EH (cell line): ENCODE measurements around the gene ARSA.
"Not testable (repeated sequence)": the region's sequence is repeated elsewhere in the genome, so short reads cannot be mapped to it uniquely, and the experiment has no call there.

ENCODE experiments used
- DNase-seq: peaks from one replicate; pipeline ENCODE4 v3.0.0-alpha.2; 2015; ENCODE audit warnings: low read depth

The ARSA gene

GRCh38 chr22:50654664-50655063 lies 26.7 kb upstream of the ARSA start:
- DNase-seq, result not testable (repeated sequence)

- no peak for DNase-seq
These were observed 25.3 kb upstream of the ARSA start for GRCh38 chr22:50653256-50653655.

DNA sequence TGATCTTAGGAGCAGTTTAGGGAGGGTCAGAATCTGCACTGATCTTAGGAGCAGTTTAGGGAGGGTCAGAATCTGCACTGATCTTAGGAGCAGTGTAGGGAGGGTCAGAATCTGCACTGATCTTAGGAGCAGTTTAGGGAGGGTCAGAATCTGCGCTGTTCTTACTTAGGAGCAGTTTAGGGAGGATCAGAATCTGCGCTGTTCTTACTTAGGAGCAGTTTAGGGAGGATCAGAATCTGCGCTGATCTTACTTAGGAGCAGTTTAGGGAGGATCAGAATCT lies 15.8 kb upstream of the ARSA start:
- not testable (repeated sequence) for DNase-seq

GRCh38 chr22:50643021-50643820 lies 15.3 kb upstream of the ARSA start:
- not testable (repeated sequence) for DNase-seq

DNA sequence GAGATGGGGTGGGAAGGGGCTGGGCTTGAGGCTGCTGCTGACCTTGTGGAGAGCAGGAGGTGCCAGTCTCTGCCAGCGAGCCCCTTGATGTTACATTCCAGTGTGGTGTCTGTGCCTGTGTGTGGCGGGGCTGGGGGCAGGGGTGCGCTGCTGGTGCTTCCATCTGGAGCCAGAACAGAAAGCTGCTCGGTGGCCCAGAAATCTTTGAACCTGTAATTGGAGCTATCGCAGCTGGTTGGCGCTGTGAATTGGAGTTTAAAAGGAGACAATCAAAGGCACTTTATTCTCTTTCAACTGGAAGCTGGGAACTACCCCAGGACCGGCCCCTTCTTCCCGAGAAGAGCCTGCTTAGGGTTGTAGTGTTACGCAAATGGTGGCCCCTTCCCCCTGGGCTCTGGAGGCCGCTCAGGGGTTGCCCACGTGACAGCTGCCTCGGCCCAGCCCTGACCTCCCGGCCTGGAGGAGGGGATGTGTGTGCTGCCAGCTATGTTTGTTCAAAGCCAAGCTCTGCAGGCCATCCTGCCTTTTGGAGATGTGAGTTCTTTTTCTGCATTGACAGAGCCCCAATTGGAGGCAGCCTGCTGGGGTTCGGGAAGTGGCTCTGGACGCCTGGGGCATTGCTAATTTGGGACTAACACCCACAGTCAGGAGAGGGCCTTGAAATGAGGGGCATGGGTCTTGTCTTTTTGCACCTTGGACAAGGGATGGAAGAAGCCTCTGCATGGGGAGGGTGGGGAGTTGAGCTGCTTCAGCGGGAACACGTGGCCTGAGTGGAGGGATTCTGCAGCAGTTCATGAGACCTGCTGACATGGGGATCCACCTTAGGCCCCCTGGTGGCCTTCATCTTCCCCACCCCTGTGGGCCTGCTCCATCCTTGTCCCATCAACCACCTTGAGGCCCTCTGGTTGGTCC lies 14.0 kb upstream of the ARSA start:
- peak; percentile 21 for DNase-seq

- DNase-seq, result no peak
These were observed 13.1 kb upstream of the ARSA start for GRCh38 chr22:50640857-50641647.

GRCh38 chr22:50640296-50640695 lies 12.3 kb upstream of the ARSA start:
- DNase-seq, result not testable (repeated sequence)

DNA sequence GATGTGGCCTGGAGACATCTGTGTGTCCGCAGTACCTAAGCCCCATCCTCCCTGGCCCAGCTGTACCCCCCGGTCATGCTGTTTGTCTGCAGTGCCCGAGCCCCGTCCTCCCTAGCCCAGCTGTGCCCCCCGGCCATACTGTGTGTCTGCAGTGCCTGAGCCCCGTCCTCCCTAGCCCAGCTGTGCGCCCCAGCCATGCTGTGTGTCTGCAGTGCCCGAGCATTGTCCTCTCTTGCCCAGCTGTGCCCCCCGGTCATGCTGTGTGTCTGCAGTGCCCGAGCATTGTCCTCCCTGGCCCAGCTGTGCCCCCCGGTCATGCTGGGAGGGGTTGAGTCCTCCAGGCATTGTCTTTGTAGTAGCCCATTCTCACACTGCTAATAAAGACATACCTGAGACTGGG lies 7.6 kb upstream of the ARSA start:
- DNase-seq, result no peak

- DNase-seq, result no peak
These were observed 5.8 kb upstream of the ARSA start for GRCh38 chr22:50633771-50634170.

DNA sequence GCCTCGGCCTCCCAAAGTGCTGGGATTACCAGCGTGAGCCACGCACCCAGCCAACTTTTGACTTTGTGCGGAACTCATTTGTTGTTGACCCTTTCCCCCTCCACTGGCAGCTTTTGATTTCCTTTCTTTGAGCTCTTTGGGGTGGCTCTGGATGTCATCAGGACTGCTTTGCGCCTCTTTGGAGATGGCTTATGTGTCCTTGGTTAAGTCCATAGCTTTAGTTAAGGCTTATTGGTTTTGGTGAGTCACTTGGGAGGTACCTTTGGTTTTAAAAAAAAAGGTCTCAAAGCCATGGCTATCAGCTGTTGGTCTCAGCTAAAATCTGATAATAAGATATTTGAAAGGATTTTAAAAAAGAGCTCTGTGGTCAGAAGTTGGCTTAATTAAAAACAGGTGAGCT lies 5.1 kb upstream of the ARSA start:
- DNase-seq, result no peak

- DNase-seq, result no peak
These were observed 2.4 kb upstream of the ARSA start for GRCh38 chr22:50630376-50630775.

GRCh38 chr22:50628543-50629134 lies 687 bp upstream of the ARSA start:
- no peak for DNase-seq

DNA sequence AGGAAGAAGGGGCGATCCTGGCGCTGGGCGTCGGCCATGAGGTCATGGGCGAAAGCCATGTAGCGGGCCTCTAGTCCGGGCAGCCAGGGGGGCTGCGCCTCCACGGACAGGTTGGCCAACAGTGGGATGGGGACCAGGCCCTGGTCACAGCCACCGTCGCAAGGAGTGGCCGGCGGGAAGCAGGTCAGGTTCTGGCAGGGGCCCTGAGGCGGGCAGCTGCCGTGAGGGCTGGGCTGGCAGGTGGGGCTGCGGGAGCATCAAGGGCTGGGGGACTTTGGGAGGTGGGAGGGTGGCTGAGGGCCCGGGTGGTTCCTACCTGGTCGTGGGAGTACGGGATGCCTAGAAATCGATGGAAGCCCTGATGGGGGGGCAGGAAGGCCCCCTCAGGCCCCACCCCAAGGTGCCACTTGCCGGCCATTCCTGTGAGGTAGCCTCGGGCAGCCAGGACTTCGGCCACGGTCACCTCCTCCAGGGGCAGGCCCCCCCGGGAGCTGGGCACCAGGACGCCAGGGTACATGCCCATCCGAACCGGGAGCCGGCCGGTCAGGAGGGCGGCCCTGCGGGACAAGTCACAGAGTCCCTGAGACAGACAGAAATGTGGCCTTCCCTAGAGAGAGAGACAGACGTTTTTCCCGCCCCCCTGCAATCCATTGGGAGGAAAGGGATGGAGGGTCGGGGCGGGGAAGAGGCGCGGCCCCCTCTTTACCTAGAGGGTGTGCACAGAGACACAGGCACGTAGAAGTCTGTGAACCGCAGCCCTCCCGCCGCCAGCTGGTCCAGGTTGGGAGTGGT lies 906 bp downstream of the ARSA start:
- no peak for DNase-seq

GRCh38 chr22:50626314-50626849 lies 1.6 kb downstream of the ARSA start:
- DNase-seq, result no peak

DNA sequence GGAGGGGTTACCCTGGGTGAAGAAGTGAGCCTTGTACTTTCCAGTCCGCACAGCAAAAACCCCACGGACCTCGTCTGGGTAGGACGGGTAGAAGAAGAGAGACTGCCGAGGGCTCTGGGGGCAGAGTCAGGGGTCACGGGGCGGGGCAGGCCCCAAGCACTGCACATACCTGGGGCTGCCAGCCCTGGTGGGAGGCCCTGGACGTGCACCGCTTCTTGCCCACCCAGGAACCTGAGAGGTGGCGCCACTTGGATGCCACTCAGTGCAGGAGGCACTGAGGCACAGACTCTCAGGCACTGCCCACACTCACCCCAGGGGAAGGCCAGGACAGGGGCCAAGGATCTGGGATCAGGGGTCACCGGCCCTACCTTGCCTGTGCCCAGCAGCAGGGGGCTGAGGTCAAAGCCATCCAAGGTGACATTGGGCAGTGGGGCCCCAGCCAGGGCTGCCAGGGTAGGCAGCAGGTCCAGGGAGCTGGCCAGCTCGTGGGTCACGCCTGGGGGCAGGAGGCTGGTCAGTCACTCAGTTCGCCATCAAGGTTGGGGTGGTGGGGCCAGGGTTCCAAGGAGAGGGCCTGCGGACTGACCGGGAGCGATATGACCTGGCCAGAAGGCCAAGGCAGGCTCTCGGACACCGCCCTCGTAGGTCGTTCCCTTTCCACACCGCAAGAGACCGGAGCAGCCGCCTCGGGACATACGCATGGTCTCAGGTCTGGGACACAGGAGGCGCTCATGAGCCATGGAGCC lies 2.2 kb downstream of the ARSA start:
- no peak for DNase-seq

- DNase-seq, result no peak
These were observed 2.8 kb downstream of the ARSA start for GRCh38 chr22:50625131-50625567.

DNA sequence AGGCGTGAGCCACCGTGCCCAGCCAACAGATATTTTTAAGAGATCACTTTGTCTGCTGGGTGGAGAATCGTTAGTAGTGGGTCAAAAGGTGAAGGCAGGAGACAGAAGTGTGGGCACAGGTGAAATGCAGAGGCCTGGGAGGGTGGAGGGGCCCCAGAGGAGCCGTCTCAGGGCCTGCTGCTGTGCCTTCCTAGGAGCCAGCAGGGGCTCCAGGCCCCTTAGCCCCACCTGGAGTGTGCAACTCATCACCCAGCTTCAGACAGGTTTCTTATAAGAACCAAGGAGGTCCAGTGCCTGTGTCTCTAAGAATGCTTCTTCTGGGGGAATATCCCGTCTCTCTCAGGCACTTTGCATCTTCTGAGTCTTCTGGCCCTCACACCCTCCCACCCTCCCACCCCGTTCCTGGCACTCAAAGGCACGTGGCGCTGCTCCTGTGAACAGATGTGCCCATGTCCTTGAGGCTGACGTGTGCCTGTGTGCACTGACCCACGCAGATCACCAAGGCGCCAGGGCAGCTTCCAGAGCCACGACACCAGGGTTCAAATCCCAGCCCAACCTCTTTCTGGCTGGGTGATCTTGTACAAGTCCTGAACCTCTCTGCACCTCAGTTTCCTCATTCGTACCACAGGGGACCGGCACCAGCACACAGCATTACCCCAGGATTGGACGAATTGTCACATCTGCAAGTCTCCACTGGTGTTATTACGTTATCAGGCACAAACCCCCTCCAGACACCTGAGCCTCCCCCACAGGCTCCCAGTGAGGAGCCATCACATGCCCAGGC lies 3.4 kb downstream of the ARSA start:
- no peak for DNase-seq

GRCh38 chr22:50622723-50623327 lies 5.1 kb downstream of the ARSA start:
- DNase-seq, result peak; percentile 12
